Breast epithelium (tissue), 4 donors: ENCODE measurements around the gene TPM2. TPM values are rescaled to one million over a fixed set of nuclear protein-coding genes. Genes with fewer than 3 reads are reported as not detected.
A peak's percentile ranks its signal among the peaks of the same experiment; 100 is the strongest.

ENCODE experiments used
- DNase-seq, 2 donors: peaks; one replicate each; pipeline ENCODE4 v3.0.0-alpha.2; 2019; ENCODE audit warnings: low spot score in 2 of 2
- H3K27ac ChIP-seq, 2 donors: fragments of 200-600 bp; sonication (generic) in 1 of 2; one replicate each; pipeline ENCODE4 v1.5.1; 2016 to 2019; ENCODE audit warnings: mild to moderate bottlenecking in 1 of 2
- H3K27me3 ChIP-seq, 2 donors: fragments of 200-600 bp; sonication (generic) in 1 of 2; one replicate each; pipeline versions ENCODE4 v1.5.1 to v1.6.0; 2017 to 2019; ENCODE audit warnings: control low read depth in 1 of 2, mild to moderate bottlenecking in 1 of 2
- H3K36me3 ChIP-seq: fragments of 200-600 bp; one replicate; pipeline ENCODE4 v1.5.1; 2019
- H3K4me1 ChIP-seq, 2 donors: fragments of 200-600 bp; sonication (generic); one replicate each; pipeline ENCODE4 v1.5.1; 2016 to 2019; ENCODE audit warnings: control low read depth in 1 of 2
- H3K4me3 ChIP-seq, 3 donors: fragments of 200-600 bp; sonication (generic); 1 replicate in 2 of 3; 2 replicates in 1 of 3; pipeline ENCODE4 v1.5.1; 2016 to 2019; ENCODE audit warnings: mild to moderate bottlenecking in 3 of 3, moderate library complexity in 2 of 3
- H3K9me3 ChIP-seq, 2 donors: fragments of 200-600 bp; sonication (generic) in 1 of 2; one replicate each; pipeline ENCODE4 v1.5.1; 2016 to 2019; ENCODE audit warnings: control low read depth in 1 of 2
- CTCF ChIP-seq, 3 donors: fragments of 450-650 bp; IDR thresholded peaks; one replicate each; pipeline ENCODE4 v1.5.1; 2016 to 2017; ENCODE audit warnings: antibody characterized with exemption in 3 of 3, mild to moderate bottlenecking in 3 of 3, moderate library complexity in 3 of 3
- POLR2A ChIP-seq: fragments of 450-650 bp; IDR thresholded peaks from one replicate; pipeline ENCODE4 v1.6.1; 2016; ENCODE audit warnings: antibody characterized with exemption, mild to moderate bottlenecking, moderate library complexity
- POLR2AphosphoS5 ChIP-seq, 3 donors: sonication (generic); formaldehyde crosslinking; IDR thresholded peaks; one replicate each; pipeline ENCODE4 v1.6.1; 2017; ENCODE audit warnings: antibody characterized with exemption in 3 of 3
- intact Hi-C: fragments of 100-400 bp; cut with DNase I; formaldehyde crosslinking; loops from one replicate; pipeline ENCODE4 v1.15.1; 2023; ENCODE audit warnings: low total_unique reads
- total RNA-seq, 3 donors: library from RNA; depleted of rRNA; stranded (reverse); fragments of >200 nt; gene quantifications; one replicate each; pipeline ENCODE4 v1.1.0, GENCODE V29; 2016

The TPM2 gene
- total RNA-seq, 3 donors from 2014 or later = 143 to 402 (median 258) TPM

- Histone ChIP-seq H3K36me3 (no peaks in the 10 kb centered on the region), H3K27ac (peak overlapping the region; percentile 98), H3K9me3 (no peaks in the 10 kb centered on the region), H3K4me3 (peak overlapping the region; percentile 89 to 96 (median 92)), H3K4me1 (no peaks in the 10 kb centered on the region), H3K27me3 (no peaks in the 10 kb centered on the region)
- peak in 1 of 2 donors; percentile 53 for DNase-seq
- intact Hi-C loops = loop anchor here (5.0 kb wide), 1 partner anchor 175 kb away; no protein-coding TSS in a partner anchor
- TF ChIP-seq POLR2AphosphoS5 (IDR thresholded peaks at IDR 0.05) (no peak), CTCF (IDR thresholded peaks at IDR 0.05) (no peak), POLR2A (no peak)
Observed at GRCh38 chr9:35656831-35657545, 32.7 kb downstream of the TPM2 start.

- intact Hi-C loops = loop anchor here (5.0 kb wide), 1 partner anchor 176 kb away; no protein-coding TSS in a partner anchor
- H3K27ac ChIP-seq = peak overlapping the region in 1 of 2 donors; percentile 98
- no peak for DNase-seq
Observed at GRCh38 chr9:35656348-35656747, 33.4 kb downstream of the TPM2 start.

GRCh38 chr9:35653611-35654010, 36.1 kb downstream of the TPM2 start:
- intact Hi-C loops = loop anchor here (5.0 kb wide), 1 partner anchor 46 kb away; the partner anchor contains the start of gene TESK1
- no peak for TF ChIP-seq POLR2AphosphoS5 (IDR thresholded peaks at IDR 0.05)
- TF ChIP-seq POLR2A = no peak
- no peak for TF ChIP-seq CTCF (IDR thresholded peaks at IDR 0.05)
- DNase-seq = no peak
- no peaks in the 10 kb centered on the region for H3K27me3 ChIP-seq
- no peaks in the 10 kb centered on the region for H3K36me3 ChIP-seq
- H3K27ac ChIP-seq = no peak overlapping the region
- H3K9me3 ChIP-seq = no peaks in the 10 kb centered on the region
- H3K4me1 ChIP-seq = no peaks in the 10 kb centered on the region
- H3K4me3 ChIP-seq = no peak overlapping the region

More at GRCh38 chr9:35656348-35656747, 33.4 kb downstream of the TPM2 start:
- H3K9me3 ChIP-seq = no peaks in the 10 kb centered on the region
- no peak overlapping the region for H3K4me3 ChIP-seq
- H3K36me3 ChIP-seq = no peaks in the 10 kb centered on the region
- TF ChIP-seq CTCF (IDR thresholded peaks at IDR 0.05) (no peak), POLR2AphosphoS5 (IDR thresholded peaks at IDR 0.05) (no peak), POLR2A (no peak)
- no peaks in the 10 kb centered on the region for H3K4me1 ChIP-seq
- H3K27me3 ChIP-seq = no peaks in the 10 kb centered on the region

- DNase-seq = no peak
- TF ChIP-seq POLR2A (no peak), CTCF (IDR thresholded peaks at IDR 0.05) (no peak), POLR2AphosphoS5 (IDR thresholded peaks at IDR 0.05) (no peak)
- Histone ChIP-seq H3K36me3 (no peaks in the 10 kb centered on the region), H3K4me1 (no peaks in the 10 kb centered on the region), H3K27me3 (no peaks in the 10 kb centered on the region), H3K9me3 (no peaks in the 10 kb centered on the region), H3K4me3 (no peak overlapping the region), H3K27ac (no peak overlapping the region)
- intact Hi-C loops = loop anchor here (5.0 kb wide), 1 partner anchor 46 kb away; the partner anchor contains the start of gene TESK1
Observed at GRCh38 chr9:35652829-35653209, 36.9 kb downstream of the TPM2 start.
